ENCODE data around the gene TMEM187.

TMEM187 gene

DNA sequence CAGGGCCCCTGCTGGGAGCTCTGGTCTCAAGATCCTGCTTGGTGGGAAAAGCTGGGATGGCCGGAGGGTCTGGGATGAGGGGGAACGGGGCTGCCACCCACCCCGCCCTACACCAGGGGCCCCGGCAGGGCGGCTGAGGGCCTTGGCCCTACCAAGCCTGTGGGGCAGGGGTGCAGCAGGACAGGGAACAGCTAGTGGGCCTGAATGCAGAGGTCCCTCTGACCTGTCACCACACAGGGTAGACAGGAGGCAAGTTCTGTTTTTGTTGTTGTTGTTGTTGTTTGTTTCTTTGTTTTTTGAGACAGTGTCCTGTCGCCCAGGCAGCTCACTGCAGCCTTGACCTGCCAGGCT is 27.8 kb upstream of the TMEM187 start:
- DNase-seq (ENCODE audit: insufficient read length, low spot score): no peak
- FAIRE-seq: peak; percentile 50
- TF ChIP-seq POU2F2 (IDR thresholded peaks at IDR 0.05; ENCODE audit: low read depth, low read length): no peak
- no peak for TF ChIP-seq POLR2AphosphoS5 (IDR thresholded peaks at IDR 0.05; ENCODE audit: low read depth, low read length)
- no peak for TF ChIP-seq POLR2A (IDR thresholded peaks at IDR 0.05; ENCODE audit: low read depth, low read length)
- no peak for TF ChIP-seq TAF1 (IDR thresholded peaks at IDR 0.05; ENCODE audit: low read depth, low read length)
- TF ChIP-seq PAX5 (IDR thresholded peaks at IDR 0.05; ENCODE audit: insufficient read depth, low read length, severe bottlenecking): no peak
- no peak for TF ChIP-seq SPI1 (IDR thresholded peaks at IDR 0.05; ENCODE audit: low read depth, low read length)

DNA sequence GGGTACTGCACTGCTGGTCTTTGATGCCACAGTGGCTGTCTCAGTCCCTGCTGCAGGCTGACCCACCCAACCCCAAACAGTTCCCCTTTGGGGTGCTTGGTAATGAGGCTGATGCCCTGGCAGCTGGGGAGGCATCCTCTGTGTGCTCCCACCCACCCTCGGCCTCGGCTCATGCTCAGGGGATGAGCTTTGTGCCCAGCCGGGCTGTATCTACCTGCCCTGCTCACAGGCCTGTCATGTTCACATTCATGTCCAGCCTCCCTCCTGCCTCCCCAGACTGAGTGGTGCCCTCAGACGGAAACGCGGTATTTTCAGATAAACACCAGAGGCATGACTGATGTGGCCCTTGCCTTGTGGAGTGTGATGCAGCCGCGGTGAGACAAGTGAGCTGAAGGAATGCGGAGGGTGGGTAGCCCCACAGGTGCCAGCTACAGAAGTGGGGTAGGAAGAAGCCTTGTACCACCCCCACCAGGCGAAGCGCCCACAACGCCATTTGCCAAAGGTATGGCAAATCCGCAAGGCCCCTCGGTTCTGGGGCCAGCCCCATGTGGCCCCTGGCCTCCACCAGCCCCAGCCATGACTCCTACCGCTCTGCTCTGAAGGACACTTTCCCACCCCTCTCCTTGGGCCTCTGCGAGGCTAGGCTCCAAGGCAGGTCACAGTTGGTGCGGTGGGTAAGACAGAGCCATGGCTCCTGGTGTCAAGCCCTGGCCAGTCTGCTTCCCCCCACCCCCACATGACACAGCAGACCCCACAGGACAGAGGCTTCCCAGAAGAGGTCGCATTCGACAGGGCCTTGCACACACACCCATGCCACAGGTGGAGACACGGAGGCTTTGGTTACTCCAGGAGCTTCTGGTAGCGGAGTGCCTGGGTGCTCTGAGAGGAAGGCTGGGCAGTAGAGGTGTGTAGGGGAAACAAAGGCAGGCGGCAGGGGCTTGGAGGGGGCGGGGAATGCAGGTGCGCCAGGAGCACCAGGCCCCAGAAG is 26.3 kb upstream of the TMEM187 start:
- FAIRE-seq: peak; percentile 84
- no peak for DNase-seq (ENCODE audit: insufficient read length, low spot score)
- TF ChIP-seq PAX5 (IDR thresholded peaks at IDR 0.05; ENCODE audit: insufficient read depth, low read length, severe bottlenecking) (no peak), POLR2AphosphoS5 (IDR thresholded peaks at IDR 0.05; ENCODE audit: low read depth, low read length) (no peak; the same call in none of the 2 replicates), POLR2A (IDR thresholded peaks at IDR 0.05; ENCODE audit: low read depth, low read length) (no peak), POU2F2 (IDR thresholded peaks at IDR 0.05; ENCODE audit: low read depth, low read length) (no peak), TAF1 (IDR thresholded peaks at IDR 0.05; ENCODE audit: low read depth, low read length) (no peak), SPI1 (IDR thresholded peaks at IDR 0.05; ENCODE audit: low read depth, low read length) (no peak)

DNA sequence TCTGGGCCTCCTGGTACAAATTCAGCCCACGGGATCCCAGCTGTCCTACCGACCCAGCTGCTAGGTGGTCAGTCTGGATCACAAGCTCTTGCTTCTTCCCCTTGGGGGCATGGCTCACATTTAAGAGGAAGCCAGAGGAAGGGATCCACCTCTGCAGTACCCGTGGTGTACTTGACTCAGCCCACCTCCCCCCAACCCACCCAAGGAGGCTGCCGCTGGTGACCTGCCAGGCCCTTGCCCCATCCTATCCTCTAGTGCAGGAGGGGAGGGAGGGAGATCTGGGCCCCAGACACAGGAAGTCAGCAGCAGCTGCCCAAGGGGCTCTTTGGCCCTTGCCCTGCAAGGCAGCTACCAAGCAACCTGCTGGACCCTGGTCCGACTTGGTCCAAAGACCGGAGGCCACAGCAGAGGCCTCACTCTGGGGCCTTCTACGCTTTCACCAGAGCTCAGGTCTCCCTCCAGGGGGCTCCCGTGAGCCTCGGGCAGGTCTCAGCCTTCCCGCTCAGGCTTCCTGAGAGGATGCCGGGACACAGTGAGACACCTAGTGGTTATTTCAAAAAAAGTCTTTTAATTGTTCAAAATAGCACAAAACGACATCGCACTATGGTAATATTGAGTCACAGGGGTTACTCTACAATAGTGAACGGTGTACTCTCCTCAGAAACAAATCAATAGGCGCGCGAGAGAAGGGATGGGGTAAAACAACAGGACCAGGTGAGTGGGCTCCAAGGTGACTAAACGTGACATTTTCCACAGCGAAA is 25.4 kb upstream of the TMEM187 start:
- no peak for DNase-seq (ENCODE audit: insufficient read length, low spot score)
- TF ChIP-seq POLR2AphosphoS5 (IDR thresholded peaks at IDR 0.05; ENCODE audit: low read depth, low read length) (0 out of 2 replicates have a peak, but pooled peaks have one; percentile 32), TAF1 (IDR thresholded peaks at IDR 0.05; ENCODE audit: low read depth, low read length) (no peak), POLR2A (IDR thresholded peaks at IDR 0.05; ENCODE audit: low read depth, low read length) (peak; percentile 54)
- FAIRE-seq: peak; percentile 91

DNA sequence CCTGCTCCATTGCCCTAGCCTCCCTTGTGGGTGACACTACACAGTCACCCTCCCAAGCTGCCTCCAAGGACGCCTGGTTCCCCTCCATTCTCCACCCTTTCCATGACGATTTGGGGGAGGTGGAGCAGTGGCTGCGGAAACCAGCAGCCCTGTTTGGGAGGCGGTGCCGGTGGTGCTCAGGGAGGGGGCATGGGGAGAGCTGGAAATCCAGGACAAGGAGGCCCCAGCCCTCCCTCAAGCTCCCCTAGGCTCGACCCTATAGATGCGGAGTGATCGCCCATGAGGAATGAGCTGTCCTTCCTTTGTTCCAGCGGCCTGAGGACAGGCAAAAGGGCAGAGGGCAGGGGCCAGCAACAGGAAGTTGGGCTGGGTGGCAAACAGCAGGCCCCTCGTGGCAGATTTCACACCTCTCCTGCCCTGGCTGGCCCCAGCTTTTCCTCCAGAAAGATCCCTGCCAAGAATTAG is 24.5 kb upstream of the TMEM187 start:
- TF ChIP-seq POLR2A (IDR thresholded peaks at IDR 0.05; ENCODE audit: low read depth, low read length) (no peak), PAX5 (IDR thresholded peaks at IDR 0.05; ENCODE audit: insufficient read depth, low read length, severe bottlenecking) (no peak), TAF1 (IDR thresholded peaks at IDR 0.05; ENCODE audit: low read depth, low read length) (no peak), POU2F2 (IDR thresholded peaks at IDR 0.05; ENCODE audit: low read depth, low read length) (no peak), POLR2AphosphoS5 (IDR thresholded peaks at IDR 0.05; ENCODE audit: low read depth, low read length) (no peak), SPI1 (IDR thresholded peaks at IDR 0.05; ENCODE audit: low read depth, low read length) (no peak)
- FAIRE-seq (no peak), DNase-seq (ENCODE audit: insufficient read length, low spot score) (no peak)

DNA sequence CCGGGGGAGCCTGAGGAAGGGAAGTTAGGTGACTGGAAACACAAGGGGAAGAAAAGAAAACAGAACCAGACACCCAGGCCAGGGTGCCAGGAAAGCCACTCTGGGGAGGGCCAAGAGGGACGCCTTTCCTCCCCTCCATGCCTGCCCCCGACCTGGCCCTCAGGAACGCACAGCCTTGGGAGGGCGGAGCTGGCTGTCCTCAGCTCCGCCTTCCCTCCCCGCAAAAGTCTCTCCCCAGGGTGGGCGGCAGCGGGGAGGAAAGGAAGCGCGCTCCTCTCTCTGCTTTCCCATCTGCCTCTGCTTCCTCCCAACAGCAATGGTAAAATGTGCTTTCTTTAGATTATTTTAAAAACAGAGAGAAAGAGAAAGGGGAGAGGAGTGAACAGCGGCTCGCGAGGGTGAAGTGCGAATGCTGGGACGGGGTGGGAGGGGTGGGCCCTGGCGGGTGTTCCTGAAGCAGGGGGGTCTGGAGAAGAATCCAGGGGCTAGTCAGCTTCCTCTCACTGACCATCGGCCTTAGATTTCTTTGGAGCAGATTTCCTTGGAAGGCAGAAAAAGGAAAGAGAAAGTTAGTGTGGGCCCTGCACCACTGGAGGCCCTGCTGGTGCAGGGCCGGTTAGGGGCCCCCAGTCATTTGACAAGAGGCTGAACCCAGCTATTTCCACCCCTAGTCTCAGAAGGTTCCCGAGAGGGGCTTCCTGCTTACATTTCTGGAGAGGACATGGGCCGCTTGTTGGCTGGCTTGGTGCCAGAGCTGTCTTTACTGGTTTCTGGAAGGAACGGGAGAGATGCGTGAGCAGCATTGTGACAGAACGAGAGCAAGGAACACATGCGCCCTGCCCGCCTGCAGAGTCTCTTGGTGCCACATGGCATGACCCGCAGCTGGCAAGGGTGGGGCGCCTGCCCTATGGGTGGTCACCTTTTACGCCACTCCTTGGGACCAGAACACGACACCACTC is 23.4 kb upstream of the TMEM187 start:
- FAIRE-seq (no peak), DNase-seq (ENCODE audit: insufficient read length, low spot score) (no peak)
- TF ChIP-seq POLR2A (IDR thresholded peaks at IDR 0.05; ENCODE audit: low read depth, low read length) (no peak), POLR2AphosphoS5 (IDR thresholded peaks at IDR 0.05; ENCODE audit: low read depth, low read length) (no peak), TAF1 (IDR thresholded peaks at IDR 0.05; ENCODE audit: low read depth, low read length) (no peak), POU2F2 (IDR thresholded peaks at IDR 0.05; ENCODE audit: low read depth, low read length) (no peak), SPI1 (IDR thresholded peaks at IDR 0.05; ENCODE audit: low read depth, low read length) (no peak), PAX5 (IDR thresholded peaks at IDR 0.05; ENCODE audit: insufficient read depth, low read length, severe bottlenecking) (no peak)

DNA sequence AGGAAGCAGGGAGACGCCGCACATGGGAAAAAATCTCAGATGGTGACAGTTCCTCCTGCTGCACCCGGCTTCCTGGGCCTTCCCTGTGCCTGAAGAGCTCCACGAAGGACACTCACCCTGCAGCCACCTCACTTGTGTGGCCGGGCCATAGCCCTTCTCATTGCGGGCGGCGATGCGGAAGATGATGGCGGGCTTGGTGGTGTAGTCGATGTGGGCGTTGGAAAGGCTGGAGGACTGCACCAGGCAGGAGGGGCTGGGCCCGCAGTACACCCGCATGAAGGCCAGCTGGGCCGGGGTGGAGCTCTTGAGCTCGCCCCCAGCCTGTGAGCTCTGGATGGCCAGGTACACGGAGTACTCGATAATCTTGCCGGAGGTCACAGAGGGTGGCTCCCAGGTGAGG is 22.4 kb upstream of the TMEM187 start:
- no peak for TF ChIP-seq POLR2AphosphoS5 (IDR thresholded peaks at IDR 0.05; ENCODE audit: low read depth, low read length)
- no peak for TF ChIP-seq PAX5 (IDR thresholded peaks at IDR 0.05; ENCODE audit: insufficient read depth, low read length, severe bottlenecking)
- TF ChIP-seq SPI1 (IDR thresholded peaks at IDR 0.05; ENCODE audit: low read depth, low read length): no peak
- TF ChIP-seq POU2F2 (IDR thresholded peaks at IDR 0.05; ENCODE audit: low read depth, low read length): no peak
- TF ChIP-seq POLR2A (IDR thresholded peaks at IDR 0.05; ENCODE audit: low read depth, low read length): no peak
- TF ChIP-seq TAF1 (IDR thresholded peaks at IDR 0.05; ENCODE audit: low read depth, low read length): no peak
- FAIRE-seq (peak; percentile 72), DNase-seq (ENCODE audit: insufficient read length, low spot score) (no peak)

DNA sequence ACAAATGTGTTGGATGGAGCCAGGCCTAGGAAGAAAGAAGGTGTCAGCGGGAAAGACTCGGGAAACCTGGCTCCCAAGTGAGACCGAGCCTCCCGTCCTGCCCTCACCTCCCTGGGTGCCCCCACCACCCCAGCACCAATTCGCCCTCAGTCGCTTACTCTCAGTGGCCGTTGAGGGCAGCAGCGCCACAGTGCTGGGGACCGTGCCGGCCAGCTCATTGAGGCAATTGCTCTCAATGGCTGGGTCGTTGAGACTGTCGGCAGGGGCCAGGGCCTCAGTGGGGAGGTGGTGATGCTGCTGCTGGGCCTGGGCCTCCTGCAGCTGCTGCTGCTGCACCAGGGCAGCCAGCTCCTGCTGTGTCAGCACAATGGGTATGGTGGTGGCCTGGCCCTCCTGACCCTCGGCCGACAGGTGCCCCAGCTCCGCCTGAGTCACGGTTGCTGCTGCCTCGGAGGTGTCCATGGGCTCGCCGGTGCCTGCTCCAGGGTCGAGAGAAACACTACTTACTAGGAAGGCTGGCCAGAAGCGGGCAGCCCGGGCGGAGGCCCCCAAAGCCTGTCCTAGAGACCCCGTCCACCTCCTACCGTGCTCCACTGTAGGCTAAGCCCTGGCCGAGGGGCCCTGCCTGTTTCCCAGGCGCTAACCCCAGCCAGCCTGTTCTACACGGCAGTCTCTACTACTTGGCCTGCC is 20.7 kb upstream of the TMEM187 start:
- DNase-seq (ENCODE audit: insufficient read length, low spot score): no peak
- no peak for FAIRE-seq
- TF ChIP-seq POLR2A (IDR thresholded peaks at IDR 0.05; ENCODE audit: low read depth, low read length) (no peak), SPI1 (IDR thresholded peaks at IDR 0.05; ENCODE audit: low read depth, low read length) (no peak), POU2F2 (IDR thresholded peaks at IDR 0.05; ENCODE audit: low read depth, low read length) (no peak), POLR2AphosphoS5 (IDR thresholded peaks at IDR 0.05; ENCODE audit: low read depth, low read length) (no peak), PAX5 (IDR thresholded peaks at IDR 0.05; ENCODE audit: insufficient read depth, low read length, severe bottlenecking) (no peak), TAF1 (IDR thresholded peaks at IDR 0.05; ENCODE audit: low read depth, low read length) (no peak)
